Activated naive CD4-positive, alpha-beta T cell treated with anti-CD3 and anti-CD28 coated beads, Interleukin-2, amount 10 ng/mL, durations not matched to agents 7 days and 5 days (primary cell): ENCODE results near the gene GLCCI1.
A peak's percentile ranks its signal among the peaks of the same experiment; 100 is the strongest.

ENCODE experiments used
- CTCF ChIA-PET: fragments of 350-600 bp; sonication (Branson Sonifier 250); formaldehyde crosslinking; loops from one replicate; lab custom pipeline; 2021; ENCODE audit warnings: antibody characterized with exemption; lab: Charles Lee
- DNase-seq: peaks from one replicate; pipeline ENCODE4 v3.0.0-alpha.2; 2020
- H3K27ac Mint-ChIP-seq: one replicate; pipeline ENCODE4 v1.8.0; 2021; ENCODE audit warnings: mild to moderate bottlenecking, moderate library complexity, mixed read lengths
- H3K27me3 Mint-ChIP-seq: one replicate; pipeline ENCODE4 v1.8.0; 2021; ENCODE audit warnings: mild to moderate bottlenecking, mixed read lengths
- H3K36me3 Mint-ChIP-seq: one replicate; pipeline ENCODE4 v1.8.0; 2021; ENCODE audit warnings: mixed read lengths
- H3K4me1 Mint-ChIP-seq: one replicate; pipeline ENCODE4 v1.8.0; 2021; ENCODE audit warnings: mixed read lengths
- H3K4me3 Mint-ChIP-seq: one replicate; pipeline ENCODE4 v1.8.0; 2021; ENCODE audit warnings: mild to moderate bottlenecking, moderate library complexity, mixed read lengths
- H3K9me3 Mint-ChIP-seq: one replicate; pipeline ENCODE4 v1.8.0; 2021; ENCODE audit warnings: mixed read lengths

Gene GLCCI1

GRCh38 chr7:7968544-7969305 lies at the start of gene GLCCI1:
GLCCI1 (plus strand) TSS chr7:7968796; CDS start chr7:7969351, 555 bp downstream.
- peak within 1 kb of the TSS; percentile 89 for H3K4me3 Mint-ChIP-seq
- peaks cover 27% of the 10 kb centered on the region for H3K4me1 Mint-ChIP-seq
- no peaks in the 10 kb centered on the region for H3K9me3 Mint-ChIP-seq
- H3K27me3 Mint-ChIP-seq, result no peaks in the 10 kb centered on the region
- H3K36me3 Mint-ChIP-seq, result no peaks in the 10 kb centered on the region
- CTCF ChIA-PET, result interaction anchor here (1.0 to 3.4 kb wide), 4 partner anchors 67 to 287 kb away, joined by 3 to 17 read pairs (median 6); no protein-coding TSS in a partner anchor
- DNase-seq, result peak; percentile 98
- H3K27ac Mint-ChIP-seq, result peak within 1 kb of the TSS; percentile 95

GRCh38 chr7:7919449-7919945 lies 49.1 kb upstream of the GLCCI1 start:
- H3K27me3 Mint-ChIP-seq, result no peaks in the 10 kb centered on the region
- CTCF ChIA-PET, result interaction anchor here (1.0 kb wide), 1 partner anchor 667 kb away, joined by 4 read pairs; no protein-coding TSS in a partner anchor
- H3K4me3 Mint-ChIP-seq, result no peak overlapping the region
- no peaks in the 10 kb centered on the region for H3K36me3 Mint-ChIP-seq
- peaks cover 19% of the 10 kb centered on the region for H3K4me1 Mint-ChIP-seq
- no peak for DNase-seq
- no peaks in the 10 kb centered on the region for H3K9me3 Mint-ChIP-seq
- no peak overlapping the region for H3K27ac Mint-ChIP-seq

- Mint-ChIP-seq H3K9me3 (no peaks in the 10 kb centered on the region), H3K27ac (no peak overlapping the region), H3K4me3 (no peak overlapping the region), H3K4me1 (peaks cover 22% of the 10 kb centered on the region), H3K36me3 (no peaks in the 10 kb centered on the region), H3K27me3 (no peaks in the 10 kb centered on the region)
- CTCF ChIA-PET, result interaction anchor here (1.0 kb wide), 1 partner anchor 668 kb away, joined by 4 read pairs; no protein-coding TSS in a partner anchor
- no peak for DNase-seq
These were observed 48.5 kb upstream of the GLCCI1 start for GRCh38 chr7:7920056-7920455.

- Mint-ChIP-seq H3K9me3 (no peaks in the 10 kb centered on the region), H3K27me3 (no peaks in the 10 kb centered on the region), H3K4me1 (peaks cover 22% of the 10 kb centered on the region), H3K4me3 (no peak overlapping the region), H3K36me3 (no peaks in the 10 kb centered on the region), H3K27ac (no peak overlapping the region)
- DNase-seq, result peak; percentile 23
- CTCF ChIA-PET, result no interaction called here
These were observed 48.1 kb upstream of the GLCCI1 start for GRCh38 chr7:7920481-7920880.

GRCh38 chr7:7921830-7922229 lies 46.8 kb upstream of the GLCCI1 start:
- H3K4me1 Mint-ChIP-seq, result peaks cover 22% of the 10 kb centered on the region
- H3K27ac Mint-ChIP-seq, result no peak overlapping the region
- H3K4me3 Mint-ChIP-seq, result no peak overlapping the region
- no peaks in the 10 kb centered on the region for H3K27me3 Mint-ChIP-seq
- no peaks in the 10 kb centered on the region for H3K36me3 Mint-ChIP-seq
- CTCF ChIA-PET, result no interaction called here
- H3K9me3 Mint-ChIP-seq, result no peaks in the 10 kb centered on the region
- DNase-seq, result no peak

GRCh38 chr7:7922684-7923385 lies 45.8 kb upstream of the GLCCI1 start:
- Mint-ChIP-seq H3K9me3 (no peaks in the 10 kb centered on the region), H3K4me3 (no peak overlapping the region), H3K4me1 (peaks cover 22% of the 10 kb centered on the region), H3K27ac (no peak overlapping the region), H3K36me3 (no peaks in the 10 kb centered on the region), H3K27me3 (no peaks in the 10 kb centered on the region)
- no peak for DNase-seq
- CTCF ChIA-PET, result no interaction called here

- CTCF ChIA-PET, result no interaction called here
- H3K4me1 Mint-ChIP-seq, result peaks cover 22% of the 10 kb centered on the region
- H3K36me3 Mint-ChIP-seq, result no peaks in the 10 kb centered on the region
- H3K4me3 Mint-ChIP-seq, result no peak overlapping the region
- DNase-seq, result no peak
- H3K9me3 Mint-ChIP-seq, result no peaks in the 10 kb centered on the region
- no peak overlapping the region for H3K27ac Mint-ChIP-seq
- no peaks in the 10 kb centered on the region for H3K27me3 Mint-ChIP-seq
These were observed 44.8 kb upstream of the GLCCI1 start for GRCh38 chr7:7923818-7924217.

GRCh38 chr7:7924303-7924702 lies 44.3 kb upstream of the GLCCI1 start:
- Mint-ChIP-seq H3K27me3 (no peaks in the 10 kb centered on the region), H3K4me3 (no peak overlapping the region), H3K36me3 (no peaks in the 10 kb centered on the region), H3K9me3 (no peaks in the 10 kb centered on the region), H3K27ac (no peak overlapping the region), H3K4me1 (peaks cover 22% of the 10 kb centered on the region)
- CTCF ChIA-PET, result no interaction called here
- no peak for DNase-seq

- no peak for DNase-seq
- Mint-ChIP-seq H3K27me3 (no peaks in the 10 kb centered on the region), H3K4me3 (no peak overlapping the region), H3K9me3 (no peaks in the 10 kb centered on the region), H3K4me1 (peaks cover 4% of the 10 kb centered on the region), H3K36me3 (no peaks in the 10 kb centered on the region), H3K27ac (no peak overlapping the region)
- CTCF ChIA-PET, result no interaction called here
These were observed 37.0 kb upstream of the GLCCI1 start for GRCh38 chr7:7931626-7932025.

- Mint-ChIP-seq H3K4me3 (no peak overlapping the region), H3K36me3 (no peaks in the 10 kb centered on the region), H3K27ac (no peak overlapping the region), H3K4me1 (peaks cover 4% of the 10 kb centered on the region), H3K27me3 (no peaks in the 10 kb centered on the region), H3K9me3 (no peaks in the 10 kb centered on the region)
- DNase-seq, result no peak
- CTCF ChIA-PET, result no interaction called here
These were observed 36.0 kb upstream of the GLCCI1 start for GRCh38 chr7:7932553-7932952.

GRCh38 chr7:7933915-7934526 lies 34.6 kb upstream of the GLCCI1 start:
- H3K27me3 Mint-ChIP-seq, result no peaks in the 10 kb centered on the region
- H3K9me3 Mint-ChIP-seq, result no peaks in the 10 kb centered on the region
- no peaks in the 10 kb centered on the region for H3K36me3 Mint-ChIP-seq
- DNase-seq, result no peak
- no peak overlapping the region for H3K4me3 Mint-ChIP-seq
- CTCF ChIA-PET, result no interaction called here
- peaks cover 4% of the 10 kb centered on the region for H3K4me1 Mint-ChIP-seq
- H3K27ac Mint-ChIP-seq, result no peak overlapping the region

- H3K4me1 Mint-ChIP-seq, result peaks cover 4% of the 10 kb centered on the region
- no peaks in the 10 kb centered on the region for H3K27me3 Mint-ChIP-seq
- CTCF ChIA-PET, result interaction anchor here (0.9 kb wide), 1 partner anchor 12 kb away, joined by 3 read pairs; no protein-coding TSS in a partner anchor
- H3K4me3 Mint-ChIP-seq, result no peak overlapping the region
- H3K36me3 Mint-ChIP-seq, result no peaks in the 10 kb centered on the region
- H3K27ac Mint-ChIP-seq, result no peak overlapping the region
- no peaks in the 10 kb centered on the region for H3K9me3 Mint-ChIP-seq
- DNase-seq, result no peak
These were observed 33.7 kb upstream of the GLCCI1 start for GRCh38 chr7:7934945-7935344.

- H3K27me3 Mint-ChIP-seq, result no peaks in the 10 kb centered on the region
- no peak overlapping the region for H3K4me3 Mint-ChIP-seq
- H3K9me3 Mint-ChIP-seq, result no peaks in the 10 kb centered on the region
- CTCF ChIA-PET, result no interaction called here
- DNase-seq, result no peak
- H3K36me3 Mint-ChIP-seq, result no peaks in the 10 kb centered on the region
- peaks cover 6% of the 10 kb centered on the region for H3K4me1 Mint-ChIP-seq
- no peak overlapping the region for H3K27ac Mint-ChIP-seq
These were observed 30.1 kb upstream of the GLCCI1 start for GRCh38 chr7:7938471-7938870.

GRCh38 chr7:7943951-7944350 lies 24.6 kb upstream of the GLCCI1 start:
- CTCF ChIA-PET, result interaction anchor here (0.6 to 1.7 kb wide), 2 partner anchors 240 to 1833 kb away, joined by 4 to 5 read pairs; no protein-coding TSS in a partner anchor
- Mint-ChIP-seq H3K9me3 (no peaks in the 10 kb centered on the region), H3K27me3 (no peaks in the 10 kb centered on the region), H3K27ac (peak overlapping the region; percentile 82), H3K36me3 (no peaks in the 10 kb centered on the region), H3K4me3 (peak overlapping the region; percentile 43), H3K4me1 (peaks cover 24% of the 10 kb centered on the region)
- DNase-seq, result no peak
